SK-N-SH (cell line): ENCODE data around the gene SHTN1. TPM values are rescaled to one million over a fixed set of nuclear protein-coding genes. Genes with fewer than 3 reads are reported as not detected.
A peak's percentile ranks its signal among the peaks of the same experiment; 100 is the strongest.

Experiments
- CTCF ChIA-PET: fragments of 300-600, 350-600 bp; formaldehyde crosslinking; extraction: SDS; loops from one replicate; lab custom pipeline; 2021; lab: Yijun Ruan, JAX
- POLR2A ChIA-PET: fragments of 350-600 bp; sonication (Branson Sonifier 250); formaldehyde crosslinking; extraction: SDS; loops from one replicate; lab custom pipeline; 2020; ENCODE audit warnings: antibody characterized with exemption, inconsistent platforms; lab: Yijun Ruan, JAX
- DNase-seq: peaks from one replicate; pipeline ENCODE4 v3.0.0; 2012
- H2AFZ ChIP-seq: fragments of 200-600 bp; sonication (generic); 2 replicates; pipeline ENCODE4 v1.8.1; 2016; ENCODE audit warnings: antibody characterized with exemption, mild to moderate bottlenecking, low read depth
- H3F3A ChIP-seq: fragments of 200-600 bp; sonication (generic); replicated peaks from 2 replicates; pipeline ENCODE3; 2016; ENCODE audit warnings: antibody characterized with exemption, mild to moderate bottlenecking; ENCODE audit not compliant: insufficient read depth
- H3K27ac ChIP-seq, 2 experiments: fragments of 200-500 bp in 1 of 2; fragments of 200-600 bp in 1 of 2; sonication (Bioruptor generic) in 1 of 2; sonication (generic), shearing (Covaris generic) in 1 of 2; 2 replicates each; pipeline versions ENCODE4 v1.5.1 to v1.6.1; 2014 to 2016; ENCODE audit warnings: low read depth in 2 of 2, inconsistent platforms in 1 of 2, low read length in 1 of 2, mild to moderate bottlenecking in 1 of 2, mixed read lengths in 1 of 2
- H3K27me3 ChIP-seq: fragments of 200-600 bp; sonication (generic), shearing (Covaris generic); 2 replicates; pipeline ENCODE4 v1.6.1; 2016; ENCODE audit warnings: mixed run types; ENCODE audit not compliant: insufficient read depth
- H3K36me3 ChIP-seq, 2 experiments: fragments of 200-500 bp in 1 of 2; fragments of 200-600 bp in 1 of 2; sonication (Bioruptor generic) in 1 of 2; sonication (generic) in 1 of 2; replicated peaks in 1 of 2; 2 replicates each; pipeline versions ENCODE3 to v1.5.1; 2014 to 2016; ENCODE audit warnings: low read length in 1 of 2, mild to moderate bottlenecking in 1 of 2; ENCODE audit not compliant: insufficient read depth in 2 of 2, control insufficient read depth in 1 of 2
- H3K4me1 ChIP-seq, 2 experiments: fragments of 200-500 bp in 1 of 2; fragments of 200-600 bp in 1 of 2; sonication (Bioruptor generic) in 1 of 2; sonication (generic), shearing (Covaris generic) in 1 of 2; 2 replicates each; pipeline versions ENCODE4 v1.5.1 to v1.6.1; 2014 to 2016; ENCODE audit warnings: low read depth in 1 of 2, low read length in 1 of 2, mixed run types in 1 of 2; ENCODE audit not compliant: insufficient read depth in 2 of 2, control insufficient read depth in 1 of 2
- H3K4me2 ChIP-seq: fragments of 200-600 bp; sonication (generic), shearing (Covaris generic); 2 replicates; pipeline ENCODE4 v1.6.1; 2017; ENCODE audit warnings: mixed run types
- H3K4me3 ChIP-seq, 2 experiments: fragments of 200-500 bp in 1 of 2; fragments of 200-600 bp in 1 of 2; sonication (Bioruptor generic) in 1 of 2; sonication (generic), shearing (Covaris generic) in 1 of 2; 2 replicates each; pipeline versions ENCODE4 v1.5.1 to v1.8.1; 2014 to 2016; ENCODE audit warnings: low read depth in 2 of 2, inconsistent platforms in 1 of 2, low read length in 1 of 2, mild to moderate bottlenecking in 1 of 2, mixed read lengths in 1 of 2, moderate library complexity in 1 of 2
- H3K79me2 ChIP-seq: fragments of 200-600 bp; sonication (generic); 2 replicates; pipeline ENCODE4 v1.8.1; 2017; ENCODE audit warnings: mild to moderate bottlenecking; ENCODE audit not compliant: insufficient read depth
- H3K9ac ChIP-seq: fragments of 200-600 bp; sonication (generic); 2 replicates; pipeline ENCODE4 v1.6.1; 2017; ENCODE audit warnings: mixed run types
- H3K9me2 ChIP-seq: fragments of 200-600 bp; sonication (generic); 2 replicates; pipeline ENCODE4 v1.6.1; 2017; ENCODE audit warnings: mixed run types
- H3K9me3 ChIP-seq: fragments of 200-600 bp; sonication (generic); 2 replicates; pipeline ENCODE4 v1.6.1; 2017; ENCODE audit warnings: mixed run types, mild to moderate bottlenecking, moderate library complexity
- H4K20me1 ChIP-seq: fragments of 200-600 bp; sonication (generic); 2 replicates; pipeline ENCODE4 v1.6.1; 2017; ENCODE audit warnings: mild to moderate bottlenecking, mixed run types; ENCODE audit not compliant: insufficient read depth
- ELF1 ChIP-seq: IDR thresholded peaks from 2 replicates; pipeline ENCODE4 v1.4.0; 2012
- EP300 ChIP-seq, 2 experiments: IDR thresholded peaks; 2 replicates each; pipeline versions ENCODE4 v1.4.0 to v1.6.1; 2012; ENCODE audit warnings: borderline replicate concordance in 1 of 2, low read depth in 1 of 2, low read length in 1 of 2
- GATA2 ChIP-seq: sonication (generic); formaldehyde crosslinking; IDR thresholded peaks from 2 replicates; pipeline ENCODE4 v1.5.0; 2020; ENCODE audit warnings: mild to moderate bottlenecking, missing genetic modification reagents
- MEF2A ChIP-seq: IDR thresholded peaks from 2 replicates; pipeline ENCODE4 v1.4.0; 2012; ENCODE audit warnings: low read depth, borderline replicate concordance
- MXI1 ChIP-seq: IDR thresholded peaks from 2 replicates; pipeline ENCODE4 v1.6.1; 2012; ENCODE audit warnings: mild to moderate bottlenecking, low read depth, low read length, improper control_type of control experiment
- NFIC ChIP-seq: IDR thresholded peaks from 2 replicates; pipeline ENCODE4 v1.4.0; 2012; ENCODE audit warnings: borderline replicate concordance
- POLR2AphosphoS5 ChIP-seq: IDR thresholded peaks from 2 replicates; pipeline ENCODE4 v1.6.1; 2012; ENCODE audit warnings: low read depth, low read length
- RAD21 ChIP-seq: IDR thresholded peaks from 2 replicates; pipeline ENCODE4 v1.6.1; 2012; ENCODE audit warnings: mild to moderate bottlenecking, low read length
- RCOR1 ChIP-seq: fragments of 150-350 bp; IDR thresholded peaks from 2 replicates; pipeline ENCODE4 v1.6.1; 2017; ENCODE audit warnings: antibody characterized with exemption, low read length
- RFX5 ChIP-seq: IDR thresholded peaks from 2 replicates; pipeline ENCODE4 v1.6.1; 2012; ENCODE audit warnings: mild to moderate bottlenecking, improper control_type of control experiment, low read length
- RXRA ChIP-seq: IDR thresholded peaks from 2 replicates; pipeline ENCODE4 v1.4.0; 2012; ENCODE audit warnings: low read depth, mild to moderate bottlenecking, borderline replicate concordance
- SIN3A ChIP-seq: IDR thresholded peaks from 2 replicates; pipeline ENCODE4 v1.6.1; 2012; ENCODE audit warnings: low read depth, mild to moderate bottlenecking, low read length, moderate library complexity, borderline replicate concordance
- SMC3 ChIP-seq: IDR thresholded peaks from 2 replicates; pipeline ENCODE4 v1.6.1; 2012; ENCODE audit warnings: low read depth, low read length, improper control_type of control experiment
- TCF12 ChIP-seq: IDR thresholded peaks from 2 replicates; pipeline ENCODE4 v1.4.0; 2012
- WGBS: methylation state at CpG from one replicate; pipeline ENCODE4 v1.1.6; 2017; ENCODE audit warnings: low lambda C conversion rate; 5-methylcytosine and 5-hydroxymethylcytosine counted together
- polyA plus RNA-seq, 3 experiments: library from polyadenylated mRNA; depleted of rRNA; stranded (reverse); fragments of >200 nt; gene quantifications; 2 replicates each; pipeline ENCODE4 v1.2.3, GENCODE V29; 2012
- TF ChIP-seq, protein P1 (sequence below): IDR thresholded peaks from 2 replicates; pipeline ENCODE4 v1.4.0; 2012; ENCODE audit warnings: low read depth, borderline replicate concordance
- TF ChIP-seq, protein P2 (sequence below): IDR thresholded peaks from 2 replicates; pipeline ENCODE4 v1.4.0; 2012; ENCODE audit warnings: low read depth
- TF ChIP-seq, protein P3 (sequence below): fragments of 200-600 bp; sonication (generic); IDR thresholded peaks from 2 replicates; pipeline ENCODE4 v1.6.1; 2017; ENCODE audit warnings: antibody characterized with exemption, mild to moderate bottlenecking, moderate library complexity

The SHTN1 gene
- polyA plus RNA-seq, 1 of the 3 experiments (the other 2 are of a cell fraction) = 5.2 TPM

DNA sequence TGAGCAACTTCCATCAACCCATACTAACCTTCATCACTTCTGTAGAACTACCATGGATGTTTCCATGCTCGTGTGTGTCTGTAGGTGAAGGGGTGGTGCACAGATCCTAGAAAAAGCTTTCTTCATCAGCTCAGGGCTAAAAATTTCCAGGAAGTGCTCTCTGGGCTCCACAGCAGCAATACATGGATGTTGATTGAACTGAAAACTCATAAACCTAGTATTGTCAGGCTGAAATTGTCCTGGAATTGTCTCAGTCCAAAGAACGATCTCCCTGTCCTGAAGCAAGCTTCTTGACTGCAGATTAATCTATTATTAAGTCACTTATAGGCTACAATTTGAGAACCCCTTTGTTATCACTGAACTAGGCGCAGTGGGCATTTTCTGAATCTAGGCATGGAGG lies 115.9 kb downstream of the SHTN1 start:
- Histone ChIP-seq H3K9ac (no peak overlapping the region), H3K4me2 (peak overlapping the region; percentile 61; the same call in 1 of the 2 replicates), H3K9me2 (no peaks in the 10 kb centered on the region), H3K27ac (peak overlapping the region in 1 of 2 experiments; percentile 38; a peak in 2 of 4 replicates), H3F3A (peaks cover 24% of the 10 kb centered on the region), H3K9me3 (no peaks in the 10 kb centered on the region), H2AFZ (no peak overlapping the region), H3K4me3 (no peak overlapping the region), H3K36me3 (peaks cover 4 to 12% of the 10 kb centered on the region in 2 experiments), H3K4me1 (peaks cover 21 to 45% of the 10 kb centered on the region in 2 experiments), H4K20me1 (peaks cover 4% of the 10 kb centered on the region; the same call in 1 of the 2 replicates), H3K27me3 (no peaks in the 10 kb centered on the region), H3K79me2 (no peaks in the 10 kb centered on the region)
- WGBS = 80% methylated on average over 3 of the region's 3 CpGs
- DNase-seq = no peak
- TF ChIP-seq POLR2AphosphoS5 (no peak), RAD21 (no peak), RCOR1 (no peak), MEF2A (no peak), EP300 (IDR thresholded peaks at IDR 0.05; ENCODE audit: borderline replicate concordance in 1 of 2, low read depth in 1 of 2, low read length in 1 of 2) (no peak), MXI1 (no peak), RXRA (no peak), GATA2 (no peak), SIN3A (no peak), RFX5 (no peak), SMC3 (no peak), ELF1 (no peak), NFIC (no peak), TCF12 (no peak)
- TF ChIP-seq, protein P1, sequence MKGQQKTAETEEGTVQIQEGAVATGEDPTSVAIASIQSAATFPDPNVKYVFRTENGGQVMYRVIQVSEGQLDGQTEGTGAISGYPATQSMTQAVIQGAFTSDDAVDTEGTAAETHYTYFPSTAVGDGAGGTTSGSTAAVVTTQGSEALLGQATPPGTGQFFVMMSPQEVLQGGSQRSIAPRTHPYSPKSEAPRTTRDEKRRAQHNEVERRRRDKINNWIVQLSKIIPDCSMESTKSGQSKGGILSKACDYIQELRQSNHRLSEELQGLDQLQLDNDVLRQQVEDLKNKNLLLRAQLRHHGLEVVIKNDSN = no peak
- TF ChIP-seq, protein P2, sequence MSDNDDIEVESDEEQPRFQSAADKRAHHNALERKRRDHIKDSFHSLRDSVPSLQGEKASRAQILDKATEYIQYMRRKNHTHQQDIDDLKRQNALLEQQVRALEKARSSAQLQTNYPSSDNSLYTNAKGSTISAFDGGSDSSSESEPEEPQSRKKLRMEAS = no peak
- TF ChIP-seq, protein P3, sequence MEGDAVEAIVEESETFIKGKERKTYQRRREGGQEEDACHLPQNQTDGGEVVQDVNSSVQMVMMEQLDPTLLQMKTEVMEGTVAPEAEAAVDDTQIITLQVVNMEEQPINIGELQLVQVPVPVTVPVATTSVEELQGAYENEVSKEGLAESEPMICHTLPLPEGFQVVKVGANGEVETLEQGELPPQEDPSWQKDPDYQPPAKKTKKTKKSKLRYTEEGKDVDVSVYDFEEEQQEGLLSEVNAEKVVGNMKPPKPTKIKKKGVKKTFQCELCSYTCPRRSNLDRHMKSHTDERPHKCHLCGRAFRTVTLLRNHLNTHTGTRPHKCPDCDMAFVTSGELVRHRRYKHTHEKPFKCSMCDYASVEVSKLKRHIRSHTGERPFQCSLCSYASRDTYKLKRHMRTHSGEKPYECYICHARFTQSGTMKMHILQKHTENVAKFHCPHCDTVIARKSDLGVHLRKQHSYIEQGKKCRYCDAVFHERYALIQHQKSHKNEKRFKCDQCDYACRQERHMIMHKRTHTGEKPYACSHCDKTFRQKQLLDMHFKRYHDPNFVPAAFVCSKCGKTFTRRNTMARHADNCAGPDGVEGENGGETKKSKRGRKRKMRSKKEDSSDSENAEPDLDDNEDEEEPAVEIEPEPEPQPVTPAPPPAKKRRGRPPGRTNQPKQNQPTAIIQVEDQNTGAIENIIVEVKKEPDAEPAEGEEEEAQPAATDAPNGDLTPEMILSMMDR = no peak
- ChIA-PET POLR2A (no interaction called here), CTCF (interaction anchor here (0.7 to 1.8 kb wide), 2 partner anchors 10 to 80 kb away, joined by 4 to 6 read pairs; no protein-coding TSS in a partner anchor)
